Spinal cord (tissue), 10 donors: ENCODE data around the gene NFKB1. TPM values are rescaled to one million over a fixed set of nuclear protein-coding genes. Genes with fewer than 3 reads are reported as not detected.

Experiments
- DNase-seq, 6 donors: peaks; one replicate each; pipeline versions ENCODE4 v3.0.0 to v3.0.0-alpha.2; 2013 to 2015; ENCODE audit warnings: low spot score in 6 of 6, low read depth in 4 of 6
- H3K27ac ChIP-seq: one replicate; pipeline ENCODE4 v1.5.1; 2013; ENCODE audit warnings: low read depth, low read length, control low read depth
- H3K27me3 ChIP-seq: one replicate; pipeline ENCODE4 v1.6.1; 2013; ENCODE audit warnings: low read length; ENCODE audit not compliant: control insufficient read depth, insufficient read depth
- H3K36me3 ChIP-seq: one replicate; pipeline ENCODE4 v1.6.1; 2013; ENCODE audit warnings: low read length; ENCODE audit not compliant: control insufficient read depth, insufficient read depth
- H3K4me1 ChIP-seq: one replicate; pipeline ENCODE4 v1.6.1; 2013; ENCODE audit warnings: low read length; ENCODE audit not compliant: control insufficient read depth, insufficient read depth
- H3K4me3 ChIP-seq: one replicate; pipeline ENCODE4 v1.5.1; 2013; ENCODE audit warnings: low read depth, low read length, control low read depth
- H3K9me3 ChIP-seq: one replicate; pipeline ENCODE4 v1.6.1; 2013; ENCODE audit warnings: low read length; ENCODE audit not compliant: control insufficient read depth, insufficient read depth
- WGBS: methylation state at CpG from one replicate; pipeline ENCODE4 v1.1.5; 2013; ENCODE audit warnings: missing lambda C conversion rate; ENCODE audit not compliant: insufficient coverage; 5-methylcytosine and 5-hydroxymethylcytosine counted together
- polyA plus RNA-seq, 2 donors: library from polyadenylated mRNA; unstranded; fragments of 120-200 nt; gene quantifications; one replicate each; pipeline ENCODE4 v1.2.1, GENCODE V29; 2013; ENCODE audit not compliant: insufficient read length in 2 of 2
- total RNA-seq, 2 donors: library from RNA; depleted of rRNA in 1 of 2; stranded (reverse); fragments of 120-200 nt in 1 of 2; fragments of >200 nt in 1 of 2; gene quantifications; one replicate each; pipeline versions ENCODE4 v1.2.3 to v1.2.4, GENCODE V29; 2013 to 2014
- donor health status: healthy.

NFKB1 gene
- total and polyA plus RNA-seq, 4 donors: 12.5 to 19.2 (median 16.1) TPM

DNA sequence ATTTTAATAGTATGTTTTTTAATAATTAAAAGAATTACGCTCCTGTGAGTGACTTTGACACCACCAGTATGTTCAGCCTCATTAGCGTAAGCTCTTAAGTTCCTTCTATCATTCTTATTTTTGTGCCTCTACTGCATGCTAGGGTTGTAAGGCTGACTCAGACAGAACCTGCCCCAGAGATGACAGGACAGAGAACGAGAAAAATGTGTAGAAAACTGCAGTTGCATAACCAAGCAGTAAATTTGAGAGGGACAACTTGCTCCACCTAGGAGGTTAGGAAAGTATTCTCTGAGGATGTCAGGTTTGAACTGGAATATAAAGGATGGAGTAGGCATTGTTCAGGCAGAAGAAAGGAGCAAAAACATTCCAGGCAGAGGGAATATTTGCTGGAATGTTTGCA is 98.7 kb downstream of the NFKB1 start:
- no peak for DNase-seq
- Histone ChIP-seq H3K9me3 (no peaks in the 10 kb centered on the region), H3K4me1 (no peaks in the 10 kb centered on the region), H3K4me3 (no peak overlapping the region), H3K27me3 (no peaks in the 10 kb centered on the region), H3K27ac (no peak overlapping the region), H3K36me3 (peaks cover 12% of the 10 kb centered on the region)
- WGBS: 85% methylated on average over 1 of the region's 3 CpGs

DNA sequence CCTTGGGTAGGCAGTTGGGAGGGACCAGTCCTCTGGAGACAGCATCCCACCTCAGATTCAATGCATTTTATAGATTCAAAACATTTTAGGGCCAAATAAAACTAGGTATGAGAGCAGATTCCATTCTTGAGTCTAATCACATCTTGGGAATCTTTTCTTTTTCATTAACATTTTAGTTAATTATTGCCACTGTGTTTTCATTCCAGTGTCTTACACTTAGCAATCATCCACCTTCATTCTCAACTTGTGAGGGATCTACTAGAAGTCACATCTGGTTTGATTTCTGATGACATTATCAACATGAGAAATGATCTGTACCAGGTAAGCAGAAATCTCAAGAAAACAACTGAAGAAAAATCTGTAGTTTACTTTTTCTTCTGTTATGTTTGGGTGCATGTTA is 99.5 kb downstream of the NFKB1 start:
- Histone ChIP-seq H3K9me3 (no peaks in the 10 kb centered on the region), H3K27me3 (no peaks in the 10 kb centered on the region), H3K4me1 (no peaks in the 10 kb centered on the region), H3K27ac (no peak overlapping the region), H3K4me3 (no peak overlapping the region), H3K36me3 (peaks cover 12% of the 10 kb centered on the region)
- DNase-seq: no peak

- Histone ChIP-seq H3K36me3 (peaks cover 17% of the 10 kb centered on the region), H3K9me3 (no peaks in the 10 kb centered on the region), H3K27ac (no peak overlapping the region), H3K4me3 (no peak overlapping the region), H3K27me3 (no peaks in the 10 kb centered on the region), H3K4me1 (no peaks in the 10 kb centered on the region)
- 81% methylated on average over 5 of the region's 8 CpGs for WGBS
- no peak for DNase-seq
These were observed 100.5 kb downstream of the NFKB1 start for GRCh38 chr4:102601586-102602227.

DNA sequence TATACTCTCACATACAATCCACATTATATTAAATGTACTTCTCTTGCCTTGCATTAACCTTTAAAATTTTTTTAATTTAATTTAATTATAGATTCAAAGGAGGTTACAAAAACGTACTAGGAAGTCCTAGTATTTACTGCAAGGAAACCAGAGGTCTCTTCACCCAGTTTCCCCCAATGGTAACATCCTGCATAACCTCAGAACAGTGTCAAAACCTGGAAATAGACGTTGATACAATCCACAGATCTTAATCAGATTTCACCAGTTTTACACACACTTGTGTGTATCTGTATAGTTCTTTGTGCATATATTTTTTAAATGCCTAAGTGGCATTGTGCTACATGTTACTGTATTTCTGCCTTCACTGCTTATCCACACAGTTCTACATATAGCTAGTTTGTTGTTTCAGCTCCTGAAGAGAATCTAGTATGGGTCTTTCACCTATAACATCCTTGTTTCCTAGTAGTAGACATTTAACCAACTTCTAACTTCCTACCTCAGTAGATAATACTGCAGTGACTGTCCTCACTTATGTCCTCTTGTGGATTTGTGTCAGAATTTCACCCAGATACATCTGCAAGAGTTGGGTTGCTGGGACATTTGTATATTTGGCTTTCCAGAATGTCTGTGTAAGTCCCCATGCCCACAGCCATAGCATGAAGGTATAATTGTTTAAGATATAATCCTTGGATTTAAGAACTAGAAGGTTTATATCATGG is 103.2 kb downstream of the NFKB1 start:
- Histone ChIP-seq H3K4me3 (no peak overlapping the region), H3K27me3 (no peaks in the 10 kb centered on the region), H3K27ac (no peak overlapping the region), H3K36me3 (peaks cover 25% of the 10 kb centered on the region), H3K4me1 (no peaks in the 10 kb centered on the region), H3K9me3 (no peaks in the 10 kb centered on the region)
- WGBS: no CpG with 5 or more reads among the region's 2 CpGs
- no peak for DNase-seq

DNA sequence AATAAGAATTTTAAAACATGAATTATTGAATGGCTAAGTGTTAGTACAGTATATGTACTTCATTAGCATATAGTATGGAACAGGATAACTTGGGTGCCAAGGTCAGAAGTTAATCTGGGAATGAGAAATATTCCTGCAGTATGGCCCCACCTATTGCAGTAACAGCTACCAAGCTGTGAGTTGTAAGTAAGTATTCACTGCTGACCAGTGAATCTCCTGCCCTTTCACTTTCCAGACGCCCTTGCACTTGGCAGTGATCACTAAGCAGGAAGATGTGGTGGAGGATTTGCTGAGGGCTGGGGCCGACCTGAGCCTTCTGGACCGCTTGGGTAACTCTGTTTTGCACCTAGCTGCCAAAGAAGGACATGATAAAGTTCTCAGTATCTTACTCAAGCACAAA is 105.1 kb downstream of the NFKB1 start:
- peaks cover 32% of the 10 kb centered on the region for H3K36me3 ChIP-seq
- no peak for DNase-seq
- H3K4me1 ChIP-seq: no peaks in the 10 kb centered on the region
- no peak overlapping the region for H3K4me3 ChIP-seq
- 93% methylated on average over 3 of the region's 3 CpGs for WGBS
- H3K27ac ChIP-seq: no peak overlapping the region
- no peaks in the 10 kb centered on the region for H3K27me3 ChIP-seq
- H3K9me3 ChIP-seq: no peaks in the 10 kb centered on the region

GRCh38 chr4:102606846-102607450 is 105.8 kb downstream of the NFKB1 start:
- Histone ChIP-seq H3K4me1 (no peaks in the 10 kb centered on the region), H3K9me3 (no peaks in the 10 kb centered on the region), H3K4me3 (no peak overlapping the region), H3K36me3 (peaks cover 29% of the 10 kb centered on the region), H3K27ac (no peak overlapping the region), H3K27me3 (no peaks in the 10 kb centered on the region)
- 78% methylated on average over 5 of the region's 7 CpGs for WGBS
- no peak for DNase-seq

DNA sequence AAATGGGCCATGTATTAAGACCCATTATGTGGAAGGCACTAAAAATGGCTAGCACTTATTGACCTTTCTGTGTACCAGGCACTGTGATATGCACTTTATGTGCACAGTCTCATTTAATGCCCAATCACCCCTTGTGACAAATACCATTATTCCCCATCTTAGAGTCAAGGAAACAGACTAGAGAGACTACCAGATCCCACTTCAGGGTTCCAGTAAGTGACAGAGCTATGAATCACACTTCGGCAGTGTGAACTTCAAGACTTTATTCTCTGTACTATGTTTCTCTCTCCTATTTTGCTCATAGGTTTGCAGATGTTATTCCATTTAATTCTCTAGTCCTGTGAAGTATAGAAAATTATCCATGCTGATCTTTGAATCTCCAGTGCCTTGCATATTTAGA is 107.0 kb downstream of the NFKB1 start:
- no peaks in the 10 kb centered on the region for H3K4me1 ChIP-seq
- H3K36me3 ChIP-seq: peaks cover 35% of the 10 kb centered on the region
- WGBS: no CpG with 5 or more reads among the region's 1 CpG
- H3K27me3 ChIP-seq: no peaks in the 10 kb centered on the region
- no peak overlapping the region for H3K4me3 ChIP-seq
- H3K9me3 ChIP-seq: no peaks in the 10 kb centered on the region
- no peak overlapping the region for H3K27ac ChIP-seq
- no peak for DNase-seq

- DNase-seq: no peak
- Histone ChIP-seq H3K4me3 (no peak overlapping the region), H3K9me3 (no peaks in the 10 kb centered on the region), H3K36me3 (peaks cover 49% of the 10 kb centered on the region), H3K4me1 (no peaks in the 10 kb centered on the region), H3K27me3 (no peaks in the 10 kb centered on the region), H3K27ac (no peak overlapping the region)
These were observed 108.8 kb downstream of the NFKB1 start for GRCh38 chr4:102610007-102610406.

GRCh38 chr4:102610476-102610875 is 109.3 kb downstream of the NFKB1 start:
- Histone ChIP-seq H3K27me3 (no peaks in the 10 kb centered on the region), H3K4me1 (no peaks in the 10 kb centered on the region), H3K9me3 (no peaks in the 10 kb centered on the region), H3K4me3 (no peak overlapping the region), H3K27ac (no peak overlapping the region), H3K36me3 (peaks cover 53% of the 10 kb centered on the region)
- 87% methylated on average over 3 of the region's 3 CpGs for WGBS
- DNase-seq: no peak

GRCh38 chr4:102612210-102612609 is 111.1 kb downstream of the NFKB1 start:
- no CpG with 5 or more reads among the region's 2 CpGs for WGBS

More at GRCh38 chr4:102612210-102612609, 111.1 kb downstream of the NFKB1 start:
- H3K27ac ChIP-seq: no peak overlapping the region
- H3K36me3 ChIP-seq: peaks cover 48% of the 10 kb centered on the region
- no peaks in the 10 kb centered on the region for H3K9me3 ChIP-seq
- no peak overlapping the region for H3K4me3 ChIP-seq
- no peaks in the 10 kb centered on the region for H3K27me3 ChIP-seq
- H3K4me1 ChIP-seq: no peaks in the 10 kb centered on the region
- no peak for DNase-seq
